CD4-positive, alpha-beta memory T cell (primary cell): ENCODE data around the gene RNF214. TPM values are rescaled to one million over a fixed set of nuclear protein-coding genes. Genes with fewer than 3 reads are reported as not detected.

Source experiments
- CTCF ChIA-PET: fragments of 350-600 bp; sonication (Branson Sonifier 250); formaldehyde crosslinking; loops from one replicate; lab custom pipeline; 2021; ENCODE audit warnings: inconsistent platforms; ENCODE audit not compliant: partially characterized antibody; lab: Charles Lee
- POLR2A ChIA-PET: fragments of 350-600 bp; sonication (Branson Sonifier 250); formaldehyde crosslinking; loops from one replicate; lab custom pipeline; 2021; ENCODE audit not compliant: partially characterized antibody; lab: Charles Lee
- DNase-seq, 5 donors: peaks; one replicate each; pipeline versions ENCODE4 v3.0.0 to v3.0.0-alpha.2; 2020 to 2022; ENCODE audit warnings: mixed read lengths in 1 of 5
- H3K27ac ChIP-seq: one replicate; pipeline ENCODE4 v1.7.0; 2013; ENCODE audit warnings: low read depth, low read length
- H3K27me3 ChIP-seq: 2 replicates; pipeline ENCODE4 v1.7.0; 2013; ENCODE audit warnings: mild to moderate bottlenecking, low read length, moderate library complexity; ENCODE audit not compliant: insufficient read depth
- H3K36me3 ChIP-seq: 2 replicates; pipeline ENCODE4 v1.7.0; 2013; ENCODE audit warnings: mild to moderate bottlenecking, low read length, moderate library complexity; ENCODE audit not compliant: insufficient read depth
- H3K4me1 ChIP-seq: 2 replicates; pipeline ENCODE4 v1.7.0; 2013; ENCODE audit warnings: mild to moderate bottlenecking, low read length, moderate library complexity; ENCODE audit not compliant: insufficient read depth
- H3K4me3 ChIP-seq, 2 donors: one replicate each; pipeline ENCODE4 v1.7.0; 2013; ENCODE audit warnings: low read length in 2 of 2, mild to moderate bottlenecking in 1 of 2
- H3K9me3 ChIP-seq, 2 donors: one replicate each; pipeline ENCODE4 v1.7.0; 2013; ENCODE audit warnings: low read length in 2 of 2, control low read depth in 1 of 2; ENCODE audit not compliant: control insufficient read depth in 1 of 2
- H3K27ac Mint-ChIP-seq, 7 donors: one replicate each; pipeline ENCODE4 v1.8.0; 2020 to 2021; ENCODE audit warnings: mixed read lengths in 7 of 7, mild to moderate bottlenecking in 6 of 7, inconsistent platforms in 3 of 7, moderate library complexity in 3 of 7
- H3K27me3 Mint-ChIP-seq, 2 donors: one replicate each; pipeline ENCODE4 v1.8.0; 2020 to 2021; ENCODE audit warnings: mixed read lengths in 2 of 2
- H3K36me3 Mint-ChIP-seq, 2 donors: one replicate each; pipeline ENCODE4 v1.8.0; 2020 to 2021; ENCODE audit warnings: mixed read lengths in 2 of 2, inconsistent platforms in 1 of 2, mild to moderate bottlenecking in 1 of 2
- H3K4me1 Mint-ChIP-seq, 4 donors: one replicate each; pipeline ENCODE4 v1.8.0; 2020 to 2021; ENCODE audit warnings: mixed read lengths in 4 of 4, mild to moderate bottlenecking in 1 of 4
- H3K4me3 Mint-ChIP-seq, 8 donors: one replicate each; pipeline ENCODE4 v1.8.0; 2020 to 2021; ENCODE audit warnings: mixed read lengths in 8 of 8, mild to moderate bottlenecking in 7 of 8, moderate library complexity in 6 of 8, inconsistent platforms in 3 of 8
- H3K9me3 Mint-ChIP-seq, 8 donors: one replicate each; pipeline ENCODE4 v1.8.0; 2020 to 2021; ENCODE audit warnings: mixed read lengths in 8 of 8, mild to moderate bottlenecking in 5 of 8, inconsistent platforms in 3 of 8, moderate library complexity in 1 of 8
- intact Hi-C: fragments of 100-400 bp; cut with micrococcal nuclease; formaldehyde crosslinking; loops from one replicate; pipeline ENCODE4 v1.15.1; 2023
- polyA plus RNA-seq, 2 donors: library from polyadenylated mRNA; unstranded; fragments of 300-500 nt; fragmentation: Illumina TruSeq; gene quantifications; one replicate each; pipeline ENCODE4 v1.2.3, GENCODE V29; 2021
- total RNA-seq, 2 experiments: library from RNA; stranded (reverse); gene quantifications; one replicate each; pipeline ENCODE4 v1.2.3, GENCODE V29; 2021

Gene RNF214
- total and polyA plus RNA-seq, 4 experiments from 2014 or later: 20.7 to 50.1 (median 43.4) TPM

DNA sequence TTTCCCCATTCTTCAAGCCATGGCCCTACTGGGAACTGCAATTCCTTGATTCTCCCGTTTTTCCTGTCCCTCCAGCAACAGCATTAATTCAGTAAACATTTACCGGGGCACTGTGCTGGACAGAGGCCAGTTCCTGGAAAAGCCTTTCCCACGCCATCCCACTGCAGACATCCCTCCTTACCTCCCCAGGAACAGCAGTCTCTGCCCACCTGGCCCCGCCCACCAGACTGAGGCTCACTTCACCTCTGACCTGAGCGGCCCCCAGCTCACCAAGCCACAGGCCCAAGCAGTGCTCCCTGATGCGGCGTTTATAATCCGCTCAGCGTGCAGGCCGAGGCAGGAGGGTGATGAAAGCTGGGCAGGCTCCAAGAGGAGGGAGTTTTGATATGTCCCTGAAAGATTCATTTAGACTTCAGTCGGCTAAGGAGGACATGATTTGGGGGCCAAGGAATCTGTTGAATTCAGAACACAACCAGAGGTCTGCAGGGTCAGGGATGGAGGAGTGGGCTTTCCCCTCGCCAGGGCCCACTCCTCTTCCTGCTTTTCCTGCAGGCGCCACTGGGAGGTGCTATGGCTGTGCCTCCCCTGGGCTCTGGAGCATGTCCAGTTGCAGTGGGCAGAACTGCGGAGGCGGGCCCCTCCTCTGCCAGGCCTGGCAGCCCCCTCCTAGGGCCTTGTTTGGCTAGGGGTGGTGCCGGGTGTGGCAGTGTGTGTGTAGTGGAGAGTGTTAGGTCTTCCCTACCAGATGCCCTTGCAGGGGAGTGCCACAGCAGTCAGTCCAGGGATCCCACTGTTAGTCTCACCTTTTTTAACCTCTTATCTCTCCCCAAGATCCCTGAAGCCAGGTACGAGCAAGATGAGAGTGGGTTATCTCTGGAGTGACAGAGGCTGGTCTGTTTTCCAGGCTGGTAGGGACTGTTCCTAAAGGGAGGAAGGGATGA is 34.7 kb upstream of the RNF214 start:
- no peaks in the 10 kb centered on the region for H3K27me3 Mint-ChIP-seq
- no peaks in the 10 kb centered on the region for H3K9me3 Mint-ChIP-seq
- Histone ChIP-seq H3K4me3 (no peak overlapping the region), H3K4me1 (no peaks in the 10 kb centered on the region), H3K27me3 (no peaks in the 10 kb centered on the region), H3K9me3 (no peaks in the 10 kb centered on the region), H3K36me3 (no peaks in the 10 kb centered on the region), H3K27ac (no peak overlapping the region)
- CTCF ChIA-PET: interaction anchor here (0.9 kb wide), 1 partner anchor 17 kb away, joined by 3 read pairs; no protein-coding TSS in a partner anchor
- DNase-seq: no peak
- intact Hi-C loops: no loop called here
- H3K27ac Mint-ChIP-seq: peak overlapping the region in 4 of 7 donors; percentile 5 to 76 (median 42)
- POLR2A ChIA-PET: interaction anchor here (3.3 kb wide), 1 partner anchor 18 kb away, joined by 15 read pairs; the partner anchor contains the start of gene SIDT2
- H3K4me3 Mint-ChIP-seq: no peak overlapping the region
- H3K4me1 Mint-ChIP-seq: peaks cover 0 to 14% (median 6%) of the 10 kb centered on the region in 4 donors
- H3K36me3 Mint-ChIP-seq: peaks cover 0 to 15% of the 10 kb centered on the region in 2 donors

- ChIA-PET CTCF (no interaction called here), POLR2A (interaction anchor here (3.3 kb wide), 1 partner anchor 19 kb away, joined by 15 read pairs; the partner anchor contains the start of gene SIDT2)
- H3K27ac ChIP-seq: no peak overlapping the region
- peaks cover 0 to 11% (median 5%) of the 10 kb centered on the region in 4 donors for H3K4me1 Mint-ChIP-seq
- no peaks in the 10 kb centered on the region for H3K27me3 Mint-ChIP-seq
- peaks cover 5 to 22% of the 10 kb centered on the region in 2 donors for H3K36me3 Mint-ChIP-seq
- H3K36me3 ChIP-seq: peaks cover under 1% of the 10 kb centered on the region
- H3K4me3 ChIP-seq: no peak overlapping the region
- peak overlapping the region in 2 of 7 donors; percentile 42 to 46 for H3K27ac Mint-ChIP-seq
- H3K9me3 Mint-ChIP-seq: no peaks in the 10 kb centered on the region
- H3K9me3 ChIP-seq: no peaks in the 10 kb centered on the region
- no peak for DNase-seq
- H3K27me3 ChIP-seq: no peaks in the 10 kb centered on the region
- H3K4me3 Mint-ChIP-seq: peak overlapping the region in 1 of 8 donors; percentile 31
- intact Hi-C loops: no loop called here
- H3K4me1 ChIP-seq: no peaks in the 10 kb centered on the region
Measured at GRCh38 chr11:117198613-117199012, 33.9 kb upstream of the RNF214 start.

DNA sequence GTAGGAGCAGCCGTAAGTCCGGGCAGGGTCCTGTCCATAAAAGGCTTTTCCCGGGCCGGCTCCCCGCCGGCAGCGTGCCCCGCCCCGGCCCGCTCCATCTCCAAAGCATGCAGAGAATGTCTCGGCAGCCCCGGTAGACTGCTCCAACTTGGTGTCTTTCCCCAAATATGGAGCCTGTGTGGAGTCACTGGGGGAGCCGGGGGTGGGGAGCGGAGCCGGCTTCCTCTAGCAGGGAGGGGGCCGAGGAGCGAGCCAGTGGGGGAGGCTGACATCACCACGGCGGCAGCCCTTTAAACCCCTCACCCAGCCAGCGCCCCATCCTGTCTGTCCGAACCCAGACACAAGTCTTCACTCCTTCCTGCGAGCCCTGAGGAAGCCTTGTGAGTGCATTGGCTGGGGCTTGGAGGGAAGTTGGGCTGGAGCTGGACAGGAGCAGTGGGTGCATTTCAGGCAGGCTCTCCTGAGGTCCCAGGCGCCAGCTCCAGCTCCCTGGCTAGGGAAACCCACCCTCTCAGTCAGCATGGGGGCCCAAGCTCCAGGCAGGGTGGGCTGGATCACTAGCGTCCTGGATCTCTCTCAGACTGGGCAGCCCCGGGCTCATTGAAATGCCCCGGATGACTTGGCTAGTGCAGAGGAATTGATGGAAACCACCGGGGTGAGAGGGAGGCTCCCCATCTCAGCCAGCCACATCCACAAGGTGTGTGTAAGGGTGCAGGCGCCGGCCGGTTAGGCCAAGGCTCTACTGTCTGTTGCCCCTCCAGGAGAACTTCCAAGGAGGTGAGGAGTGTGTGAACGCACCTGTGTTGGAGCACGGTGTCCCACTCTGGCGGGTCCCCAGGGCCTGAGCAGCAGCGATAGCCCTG is 33.2 kb upstream of the RNF214 start, which contains the start of gene TAGLN:
Gene TAGLN, plus strand, starts transcription at position 318 of the 863 bp plus-strand sequence. CDS start 3,644 bp downstream, outside the sequence.
- H3K27me3 ChIP-seq: no peaks in the 10 kb centered on the region
- POLR2A ChIA-PET: interaction anchor here (3.3 kb wide), 1 partner anchor 20 kb away, joined by 15 read pairs; the partner anchor contains the start of gene SIDT2
- Mint-ChIP-seq H3K4me1 (peaks cover 1 to 14% (median 6%) of the 10 kb centered on the region in 4 donors), H3K36me3 (peaks cover 10 to 28% of the 10 kb centered on the region in 2 donors), H3K9me3 (no peaks in the 10 kb centered on the region), H3K4me3 (peak within 1 kb of the TSS in 2 of 8 donors; percentile 31 to 36), H3K27me3 (no peaks in the 10 kb centered on the region), H3K27ac (peak within 1 kb of the TSS in 6 of 7 donors; percentile 5 to 70 (median 42))
- H3K27ac ChIP-seq: no peak within 1 kb of the TSS
- peaks cover 7% of the 10 kb centered on the region for H3K36me3 ChIP-seq
- DNase-seq: no peak
- no peaks in the 10 kb centered on the region for H3K9me3 ChIP-seq
- CTCF ChIA-PET: no interaction called here
- H3K4me3 ChIP-seq: no peak within 1 kb of the TSS
- H3K4me1 ChIP-seq: no peaks in the 10 kb centered on the region
- intact Hi-C loops: no loop called here

DNA sequence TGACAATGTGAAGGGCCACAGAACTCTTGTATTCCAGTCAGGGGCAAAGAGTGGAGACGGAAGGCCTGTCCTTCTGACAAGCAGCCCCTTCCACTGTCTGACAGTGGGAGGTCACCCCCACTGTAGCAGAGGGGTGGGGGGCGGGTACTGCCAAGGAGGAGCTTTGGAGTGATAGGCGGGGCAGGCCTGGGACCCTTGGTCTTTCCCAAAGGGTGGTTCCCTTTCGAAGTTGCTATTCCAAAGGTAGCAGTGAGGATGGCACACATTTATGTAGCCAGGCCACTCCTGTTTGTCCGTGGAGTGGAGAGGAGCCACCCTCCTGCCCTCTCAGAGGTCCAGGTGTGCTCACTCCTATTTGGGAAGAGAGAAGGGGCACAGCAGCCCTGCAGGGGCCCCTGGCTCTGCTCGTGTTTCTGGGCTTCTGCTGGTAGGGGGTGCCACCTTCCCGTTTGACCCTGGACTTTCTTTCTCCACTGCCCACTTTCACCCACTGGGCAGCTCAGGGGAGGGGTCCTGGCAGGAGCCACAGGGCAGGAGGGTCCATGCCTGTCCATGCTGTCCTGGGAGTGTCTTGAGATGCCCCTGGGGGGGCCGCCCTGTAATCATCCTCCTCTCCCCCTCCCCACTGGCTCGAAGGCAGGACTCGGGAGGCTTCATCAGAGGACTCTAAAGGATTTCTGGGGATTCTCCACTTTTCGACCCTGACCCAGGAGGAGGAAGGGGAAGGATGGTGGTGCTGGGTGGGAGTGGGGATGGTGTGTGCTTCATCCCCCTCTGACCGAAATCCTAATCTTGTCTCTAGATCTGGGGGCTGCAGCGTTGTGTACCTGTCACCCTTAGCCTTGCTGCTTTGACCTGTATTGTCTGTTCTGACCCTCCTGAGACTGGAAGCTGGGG is 32.3 kb upstream of the RNF214 start:
- H3K27me3 Mint-ChIP-seq: no peaks in the 10 kb centered on the region
- ChIA-PET CTCF (no interaction called here), POLR2A (interaction anchor here (3.3 kb wide), 1 partner anchor 21 kb away, joined by 15 read pairs; the partner anchor contains the start of gene SIDT2)
- peak overlapping the region in 1 of 8 donors; percentile 36 for H3K4me3 Mint-ChIP-seq
- H3K27ac Mint-ChIP-seq: peak overlapping the region in 4 of 7 donors; percentile 12 to 75 (median 39)
- H3K9me3 Mint-ChIP-seq: no peaks in the 10 kb centered on the region
- no peak for DNase-seq
- Histone ChIP-seq H3K4me1 (no peaks in the 10 kb centered on the region), H3K27me3 (no peaks in the 10 kb centered on the region), H3K36me3 (peaks cover 14% of the 10 kb centered on the region), H3K9me3 (no peaks in the 10 kb centered on the region), H3K4me3 (no peak overlapping the region), H3K27ac (no peak overlapping the region)
- peaks cover 16 to 34% of the 10 kb centered on the region in 2 donors for H3K36me3 Mint-ChIP-seq
- intact Hi-C loops: no loop called here
- H3K4me1 Mint-ChIP-seq: peaks cover 1 to 9% (median 5%) of the 10 kb centered on the region in 4 donors

DNA sequence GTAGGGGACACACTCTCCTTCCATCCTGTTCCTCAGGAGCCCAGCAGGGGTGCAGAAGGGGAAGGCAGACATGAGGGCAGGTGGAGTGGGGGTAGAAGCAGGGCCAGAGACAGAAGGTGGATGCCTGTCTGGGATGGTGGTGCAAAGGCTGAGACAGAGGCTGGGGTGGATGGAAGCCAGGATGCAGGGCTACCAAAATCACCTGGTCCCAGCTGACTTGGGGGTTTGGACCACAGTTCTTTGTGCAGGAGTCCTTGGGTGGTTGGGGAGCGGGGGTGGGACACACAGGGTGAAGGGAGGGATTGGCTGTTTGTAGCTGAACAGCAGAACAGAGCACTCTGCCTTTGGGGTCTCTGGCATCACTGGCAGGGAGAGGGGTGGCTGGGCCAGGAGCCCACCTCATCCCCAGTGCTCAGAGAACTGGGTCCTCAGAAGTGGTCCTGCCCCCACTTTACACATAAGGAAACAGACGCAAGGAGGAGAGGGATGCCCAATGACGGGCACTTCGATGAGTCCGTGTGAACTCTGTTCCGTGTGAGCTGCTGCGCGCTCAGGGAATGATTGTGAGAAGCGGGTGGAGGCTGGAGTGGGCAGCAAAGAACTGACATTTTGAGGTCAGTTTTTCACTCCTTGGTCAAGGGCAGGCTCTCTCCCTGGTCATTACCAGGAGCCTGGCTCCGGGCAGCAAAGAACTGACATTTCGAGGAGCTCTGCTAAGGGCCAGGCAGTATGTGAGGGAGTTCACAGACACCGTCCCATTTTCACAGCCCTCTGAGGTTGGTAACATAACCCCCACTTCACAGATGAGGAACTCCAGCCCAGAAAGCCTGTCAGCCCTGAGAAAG is 31.4 kb upstream of the RNF214 start:
- Histone ChIP-seq H3K36me3 (peaks cover 18% of the 10 kb centered on the region), H3K27me3 (no peaks in the 10 kb centered on the region), H3K9me3 (no peaks in the 10 kb centered on the region), H3K4me1 (no peaks in the 10 kb centered on the region), H3K4me3 (no peak overlapping the region), H3K27ac (no peak overlapping the region)
- no peak for DNase-seq
- Mint-ChIP-seq H3K27me3 (no peaks in the 10 kb centered on the region), H3K36me3 (peaks cover 20 to 41% of the 10 kb centered on the region in 2 donors), H3K27ac (peak overlapping the region in 4 of 7 donors; percentile 17 to 75 (median 42)), H3K4me3 (no peak overlapping the region), H3K4me1 (peaks cover 0 to 8% (median 1%) of the 10 kb centered on the region in 4 donors), H3K9me3 (no peaks in the 10 kb centered on the region)
- CTCF ChIA-PET: no interaction called here
- intact Hi-C loops: no loop called here
- POLR2A ChIA-PET: interaction anchor here (0.5 kb wide), 1 partner anchor 54 kb away, joined by 3 read pairs; no protein-coding TSS in a partner anchor
